NCI-H1436 treated with DMSO at 0.1 percent for 48 hours (cell line): Measurements from ENCODE around the gene ATP5PF.
"Not testable (repeated sequence)": the region's sequence is repeated elsewhere in the genome, so short reads cannot be mapped to it uniquely, and the experiment has no call there.

Experiments
- DNase-seq: peaks from one replicate; lab custom pipeline; 2025; lab: John Stamatoyannopoulos, UW

The ATP5PF gene

GRCh38 chr21:25722631-25723030 lies 12.1 kb downstream of the ATP5PF start:
- DNase-seq = no peak

- DNase-seq = no peak
These were observed 12.7 kb downstream of the ATP5PF start for GRCh38 chr21:25721987-25722386.

- DNase-seq = no peak
These were observed 17.1 kb downstream of the ATP5PF start for GRCh38 chr21:25717491-25718147.

GRCh38 chr21:25714066-25714465 lies 20.6 kb downstream of the ATP5PF start:
- not testable (repeated sequence) for DNase-seq

GRCh38 chr21:25710550-25710949 lies 24.2 kb downstream of the ATP5PF start:
- no peak for DNase-seq

GRCh38 chr21:25709684-25710265 lies 24.9 kb downstream of the ATP5PF start:
- DNase-seq = no peak

GRCh38 chr21:25708467-25709065 lies 26.1 kb downstream of the ATP5PF start:
- DNase-seq = no peak

GRCh38 chr21:25701529-25701928 lies 33.2 kb downstream of the ATP5PF start:
- DNase-seq = no peak

- DNase-seq = no peak
These were observed 34.0 kb downstream of the ATP5PF start for GRCh38 chr21:25700741-25701140.

GRCh38 chr21:25695461-25695860 lies 39.2 kb downstream of the ATP5PF start:
- DNase-seq = not testable (repeated sequence)

- DNase-seq = no peak
These were observed 42.7 kb downstream of the ATP5PF start for GRCh38 chr21:25691976-25692375.

- no peak for DNase-seq
These were observed 45.5 kb downstream of the ATP5PF start for GRCh38 chr21:25689226-25689625.

- no peak for DNase-seq
These were observed 46.2 kb downstream of the ATP5PF start for GRCh38 chr21:25688275-25689155.

- no peak for DNase-seq
These were observed 46.9 kb downstream of the ATP5PF start for GRCh38 chr21:25687787-25688186.

GRCh38 chr21:25682382-25682781 lies 52.3 kb downstream of the ATP5PF start:
- no peak for DNase-seq

GRCh38 chr21:25676451-25676850 lies 58.3 kb downstream of the ATP5PF start:
- no peak for DNase-seq
